ENCODE measurements around the gene PPFIBP1.
"Not testable (repeated sequence)": the region's sequence is repeated elsewhere in the genome, so short reads cannot be mapped to it uniquely, and the experiment has no call there.

Gene PPFIBP1

DNA sequence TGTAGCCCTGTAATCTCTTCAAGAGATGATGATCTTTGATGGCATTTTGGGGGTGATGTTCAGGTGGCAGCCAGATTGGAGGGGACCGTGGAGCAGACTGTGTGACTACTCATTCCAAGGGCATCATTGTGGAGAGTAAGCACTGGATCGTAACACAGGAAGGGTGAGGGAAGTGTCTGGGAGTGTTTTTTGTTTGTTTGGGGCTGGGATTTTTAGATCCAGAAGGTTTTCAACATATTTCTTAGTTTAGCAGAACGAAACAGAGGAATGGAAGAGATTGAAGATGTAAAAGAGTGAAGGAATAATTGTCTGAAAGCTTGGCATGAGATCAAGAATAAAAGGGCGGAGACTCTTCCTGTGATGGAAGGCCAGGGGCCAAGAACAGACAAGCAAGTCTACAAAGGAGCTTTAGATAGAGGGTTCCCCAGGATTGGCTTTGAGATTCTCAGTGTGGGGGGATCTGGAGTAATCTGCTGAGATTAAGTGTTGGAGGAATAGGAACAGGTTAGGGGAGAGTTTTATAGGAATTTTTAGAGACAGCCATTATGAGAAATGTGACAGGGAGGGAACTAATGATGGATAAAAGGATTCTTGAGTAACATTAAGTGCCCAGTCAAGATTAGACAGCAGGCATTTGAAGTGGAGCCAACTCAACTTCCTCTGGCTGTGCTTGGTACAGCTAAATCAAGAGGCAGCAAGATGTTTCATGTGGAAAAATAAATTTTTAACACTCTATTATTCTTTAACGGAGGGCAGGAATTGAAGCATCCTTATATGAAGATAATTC lies 92.5 kb downstream of the PPFIBP1 start:
- peaks cover 9% of the 10 kb centered on the region in 2 donors for H3K4me1 Mint-ChIP-seq
- no peak for DNase-seq
- ATAC-seq (replicated peaks) = no peak
- no peaks in the 10 kb centered on the region for H3K9me3 Mint-ChIP-seq
- H3K4me3 Mint-ChIP-seq = no peak overlapping the region
- H3K27me3 Mint-ChIP-seq = no peaks in the 10 kb centered on the region
- H3K27ac Mint-ChIP-seq = no peak overlapping the region
- H3K36me3 Mint-ChIP-seq = peaks cover 8 to 14% of the 10 kb centered on the region in 2 donors

DNA sequence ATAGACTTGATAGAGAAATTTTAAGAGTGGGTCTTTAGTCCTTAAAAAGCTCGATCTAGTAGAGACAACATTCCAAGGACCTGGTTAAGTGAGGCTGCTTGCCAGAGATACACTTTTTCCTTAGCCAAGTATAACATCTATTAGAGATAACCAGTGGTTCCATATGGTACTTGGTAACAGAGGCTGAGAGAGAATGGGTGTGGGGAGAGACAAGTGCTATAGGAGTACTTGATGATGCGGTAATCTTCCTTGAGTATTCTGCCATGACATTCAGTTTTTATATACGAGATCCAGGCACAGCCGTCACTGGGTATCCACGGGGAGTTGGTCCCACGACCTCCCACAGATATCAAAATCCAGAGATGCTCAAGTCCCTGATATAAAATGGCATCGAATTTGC lies 94.8 kb downstream of the PPFIBP1 start:
- H3K36me3 Mint-ChIP-seq = peaks cover 6 to 9% of the 10 kb centered on the region in 2 donors
- H3K4me1 Mint-ChIP-seq = peaks cover 7 to 13% of the 10 kb centered on the region in 2 donors
- no peak overlapping the region for H3K27ac Mint-ChIP-seq
- no peak overlapping the region for H3K4me3 Mint-ChIP-seq
- DNase-seq (no peak), ATAC-seq (replicated peaks) (no peak)
- no peaks in the 10 kb centered on the region for H3K9me3 Mint-ChIP-seq
- no peaks in the 10 kb centered on the region for H3K27me3 Mint-ChIP-seq

DNA sequence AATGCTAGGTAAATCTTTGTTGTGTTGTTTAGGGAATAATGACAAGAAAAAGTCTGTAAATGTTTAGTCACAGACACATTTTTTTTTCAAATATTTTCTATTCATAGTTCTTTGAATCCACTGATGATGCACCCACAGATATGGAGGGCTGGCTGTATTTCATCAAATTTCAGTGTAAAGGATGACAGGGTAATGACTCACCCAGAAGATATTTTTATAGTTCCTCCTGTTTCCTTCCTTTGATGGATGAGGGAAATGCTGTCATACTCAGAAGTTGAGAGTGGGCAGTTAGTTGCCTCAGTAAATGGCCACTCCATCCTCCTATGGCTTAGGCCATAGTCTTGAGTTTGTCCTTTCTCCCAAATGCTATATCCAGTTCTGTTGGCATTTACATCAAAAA lies 95.3 kb downstream of the PPFIBP1 start:
- ATAC-seq (replicated peaks) (peak in 1 of 2 donors; percentile 27), DNase-seq (no peak)
- Mint-ChIP-seq H3K27me3 (no peaks in the 10 kb centered on the region), H3K27ac (no peak overlapping the region), H3K4me3 (no peak overlapping the region), H3K36me3 (peaks cover 3 to 6% of the 10 kb centered on the region in 2 donors), H3K9me3 (no peaks in the 10 kb centered on the region), H3K4me1 (peaks cover 7 to 13% of the 10 kb centered on the region in 2 donors)

DNA sequence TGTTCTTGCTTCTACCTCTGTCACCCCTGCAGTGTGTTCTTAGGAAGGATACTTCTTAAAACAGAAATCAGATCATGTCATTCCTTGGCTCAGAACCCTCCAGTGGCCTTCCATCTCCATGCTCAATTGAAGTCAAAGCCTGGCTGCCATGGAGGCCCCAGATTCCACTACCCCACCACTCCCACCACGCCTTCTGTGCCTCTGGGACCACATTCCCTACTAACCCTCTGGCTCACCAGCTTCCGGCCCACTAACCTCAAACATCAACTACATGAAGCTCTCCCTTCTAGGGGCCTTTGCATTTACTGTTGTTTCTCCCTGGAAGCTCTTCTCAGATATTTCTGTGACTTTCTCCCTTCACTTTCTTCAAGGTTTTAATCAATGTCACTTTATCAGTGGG lies 96.1 kb downstream of the PPFIBP1 start:
- DNase-seq (no peak), ATAC-seq (replicated peaks) (no peak)
- Mint-ChIP-seq H3K4me3 (no peak overlapping the region), H3K9me3 (no peaks in the 10 kb centered on the region), H3K27ac (no peak overlapping the region), H3K4me1 (peaks cover 7 to 13% of the 10 kb centered on the region in 2 donors), H3K36me3 (peaks cover 3 to 6% of the 10 kb centered on the region in 2 donors), H3K27me3 (no peaks in the 10 kb centered on the region)

DNA sequence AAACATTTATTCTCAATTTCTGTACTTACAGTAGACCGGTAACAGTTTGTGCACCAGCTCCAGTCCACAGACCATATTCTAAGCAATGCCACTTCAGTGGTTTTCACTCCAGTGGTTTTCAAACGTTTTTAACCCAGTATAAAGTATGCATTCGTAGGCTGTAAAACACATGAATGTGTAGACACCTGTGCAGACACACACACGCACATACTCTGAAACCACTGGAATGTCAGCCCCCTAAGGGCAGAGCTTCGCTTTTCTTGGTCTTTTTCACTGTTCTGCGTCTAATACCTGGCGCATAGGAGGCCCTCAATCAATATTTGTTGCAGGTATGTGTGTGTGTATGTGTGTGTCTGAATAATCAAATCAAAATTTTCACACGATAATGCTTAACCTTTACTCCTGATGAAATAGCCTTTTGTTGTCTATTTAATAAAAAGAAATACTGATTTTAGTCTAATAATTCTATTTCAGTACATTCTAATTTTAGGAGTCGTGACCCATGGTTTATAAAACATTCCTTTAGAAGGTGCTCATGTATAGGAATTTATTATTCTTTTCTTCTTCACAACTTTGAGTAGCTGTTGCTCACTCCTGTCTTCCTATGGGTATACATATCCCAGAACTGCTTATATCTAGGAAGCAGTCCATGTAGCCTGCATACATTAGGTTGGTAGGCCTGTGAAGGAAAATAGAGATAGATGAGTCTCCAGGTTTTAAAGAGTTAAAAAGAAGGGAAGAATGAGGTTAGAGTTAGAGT lies 98.6 kb downstream of the PPFIBP1 start:
- no peaks in the 10 kb centered on the region for H3K9me3 Mint-ChIP-seq
- no peaks in the 10 kb centered on the region for H3K27me3 Mint-ChIP-seq
- H3K4me3 Mint-ChIP-seq = no peak overlapping the region
- no peak overlapping the region for H3K27ac Mint-ChIP-seq
- ATAC-seq (replicated peaks) = no peak
- no peak for DNase-seq
- H3K4me1 Mint-ChIP-seq = peaks cover 3 to 19% of the 10 kb centered on the region in 2 donors
- H3K36me3 Mint-ChIP-seq = peaks cover 1 to 3% of the 10 kb centered on the region in 2 donors

DNA sequence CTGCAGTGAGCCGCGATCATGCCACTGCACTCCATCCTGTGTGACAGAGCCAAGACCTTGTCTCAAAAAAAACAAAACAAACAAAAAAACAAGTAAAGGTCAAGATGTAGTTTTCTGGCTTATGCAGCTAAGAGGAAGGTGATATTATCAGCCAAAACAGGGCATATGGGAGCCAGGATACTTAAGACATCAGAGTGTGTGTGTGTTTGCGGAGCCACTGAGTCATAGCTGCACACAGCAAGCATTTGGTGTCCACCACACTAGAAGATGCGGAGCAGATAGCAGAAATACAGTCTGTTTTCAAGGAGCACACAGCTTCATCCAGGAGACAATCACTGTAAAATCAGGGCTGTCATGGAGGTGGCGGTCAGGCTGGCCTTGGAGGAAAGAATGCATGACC lies 99.6 kb downstream of the PPFIBP1 start:
- Mint-ChIP-seq H3K36me3 (peaks cover 0 to under 1% of the 10 kb centered on the region in 2 donors), H3K27me3 (no peaks in the 10 kb centered on the region), H3K4me1 (peaks cover 3 to 19% of the 10 kb centered on the region in 2 donors), H3K9me3 (no peaks in the 10 kb centered on the region), H3K27ac (no peak overlapping the region), H3K4me3 (no peak overlapping the region)
- ATAC-seq (replicated peaks) = no peak
- no peak for DNase-seq

DNA sequence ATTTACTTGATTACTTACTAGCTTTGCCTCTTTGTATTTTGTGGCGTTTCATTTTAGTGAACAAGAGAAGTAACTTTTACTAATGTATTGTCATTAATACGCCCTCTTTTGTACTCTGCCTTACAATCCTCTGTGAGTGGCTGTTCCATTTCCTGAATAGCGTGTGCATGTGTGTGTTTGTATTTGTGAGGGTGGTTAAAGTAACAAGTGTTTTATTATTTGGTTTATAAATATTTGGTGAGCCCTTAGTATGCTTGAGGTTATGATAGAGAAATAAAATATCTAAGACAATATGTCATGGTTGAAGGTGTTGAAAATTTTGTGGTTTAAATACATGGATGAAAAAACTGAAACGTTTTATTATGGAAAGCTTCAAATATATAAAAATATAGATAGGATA lies 100.6 kb downstream of the PPFIBP1 start:
- ATAC-seq (replicated peaks) (no peak), DNase-seq (no peak)
- H3K9me3 Mint-ChIP-seq = no peaks in the 10 kb centered on the region
- no peak overlapping the region for H3K4me3 Mint-ChIP-seq
- no peaks in the 10 kb centered on the region for H3K27me3 Mint-ChIP-seq
- H3K4me1 Mint-ChIP-seq = peaks cover 0 to 11% of the 10 kb centered on the region in 2 donors
- H3K27ac Mint-ChIP-seq = no peak overlapping the region
- no peaks in the 10 kb centered on the region for H3K36me3 Mint-ChIP-seq

DNA sequence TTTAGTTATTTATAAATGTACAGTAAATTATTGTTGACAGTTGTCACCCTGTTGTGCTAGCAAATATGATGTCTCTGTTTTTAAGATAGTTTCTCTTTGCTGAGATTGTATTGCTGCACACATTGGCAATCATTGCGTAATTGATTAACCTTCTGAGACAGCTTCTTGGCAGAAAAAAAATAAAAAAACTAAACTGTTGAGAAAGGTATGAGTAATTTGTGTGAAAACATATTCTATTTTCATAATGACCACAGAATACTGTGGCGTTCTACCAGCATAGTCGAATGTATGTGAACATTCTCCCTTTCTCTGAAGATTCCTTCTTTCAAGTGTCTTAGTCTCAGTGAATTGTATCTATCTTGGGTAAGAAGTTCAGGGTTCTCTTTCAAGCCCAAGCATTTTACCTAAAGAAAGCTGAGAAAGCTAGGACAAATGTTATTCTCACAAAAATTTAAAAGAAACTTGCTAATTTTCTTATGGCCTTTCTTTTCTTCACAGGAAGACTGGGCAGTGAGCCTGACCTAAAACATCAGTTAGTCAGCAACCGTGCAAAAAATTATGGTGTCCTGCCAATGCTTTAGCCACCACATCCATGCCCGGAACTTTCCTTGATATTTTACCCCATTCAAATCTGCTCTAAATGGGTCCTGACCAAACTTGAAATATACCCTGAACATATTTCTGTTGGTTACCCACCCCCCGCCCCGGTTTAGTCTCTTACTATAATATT lies 103.3 kb downstream of the PPFIBP1 start:
- DNase-seq = no peak
- H3K27me3 Mint-ChIP-seq = no peaks in the 10 kb centered on the region

DNA sequence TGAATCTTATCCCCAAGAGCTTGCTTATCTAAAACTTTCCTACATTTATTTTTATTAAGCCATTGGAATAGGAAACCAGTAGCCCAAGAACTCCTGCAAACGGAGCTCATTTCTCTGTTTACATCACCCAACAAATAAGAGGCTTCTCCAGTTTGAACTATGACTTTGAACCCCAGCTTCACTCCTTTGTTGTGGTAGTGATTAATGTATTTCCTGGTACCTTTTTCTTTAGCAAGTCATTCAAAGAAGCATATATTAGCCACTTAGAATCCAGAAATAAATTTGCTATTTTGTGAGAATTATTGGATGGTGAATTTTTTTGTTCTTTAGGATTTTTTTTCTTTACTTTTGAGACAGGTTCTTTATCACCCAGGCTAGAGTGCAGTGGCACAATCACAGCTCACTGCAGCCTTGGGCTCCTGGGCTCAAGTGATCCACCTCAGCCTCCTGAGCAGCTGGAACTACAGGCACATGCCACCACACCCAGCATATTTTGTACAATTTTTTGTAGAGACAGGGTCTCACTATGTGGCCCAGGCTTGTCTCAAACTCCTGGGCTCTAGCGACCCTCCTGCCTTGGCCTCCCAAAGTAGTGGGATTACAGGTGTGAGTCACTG lies 104.0 kb downstream of the PPFIBP1 start:
- not testable (repeated sequence) for H3K4me1 Mint-ChIP-seq; DNase-seq; H3K27ac Mint-ChIP-seq; H3K27me3 Mint-ChIP-seq; H3K4me3 Mint-ChIP-seq; ATAC-seq (replicated peaks); H3K36me3 Mint-ChIP-seq; H3K9me3 Mint-ChIP-seq

More for the DNA sequence above, 103.3 kb downstream of the PPFIBP1 start:
- Mint-ChIP-seq H3K4me1 (peaks cover 0 to 7% of the 10 kb centered on the region in 2 donors), H3K36me3 (no peaks in the 10 kb centered on the region), H3K4me3 (no peak overlapping the region), H3K9me3 (no peaks in the 10 kb centered on the region), H3K27ac (no peak overlapping the region)
- ATAC-seq (replicated peaks) = no peak

DNA sequence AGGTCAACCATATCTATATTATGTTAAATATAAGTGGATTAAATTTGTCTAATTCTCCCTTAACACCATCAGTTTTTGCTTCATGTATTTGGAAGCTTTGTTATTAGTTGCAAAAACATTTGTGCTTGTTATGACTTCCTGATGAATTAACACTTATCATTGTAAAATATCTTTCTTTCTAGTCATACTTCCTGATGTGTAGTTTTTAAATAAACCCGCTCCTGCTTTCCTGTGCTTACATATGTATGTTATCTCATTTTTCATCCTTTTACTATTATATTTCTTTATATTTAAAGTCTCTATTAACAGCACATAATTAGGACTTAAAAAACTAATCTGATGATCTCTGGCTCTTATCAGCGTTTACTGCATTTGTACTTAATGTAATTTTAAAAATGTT lies 106.2 kb downstream of the PPFIBP1 start:
- ATAC-seq (replicated peaks); H3K9me3 Mint-ChIP-seq: not testable (repeated sequence)

DNA sequence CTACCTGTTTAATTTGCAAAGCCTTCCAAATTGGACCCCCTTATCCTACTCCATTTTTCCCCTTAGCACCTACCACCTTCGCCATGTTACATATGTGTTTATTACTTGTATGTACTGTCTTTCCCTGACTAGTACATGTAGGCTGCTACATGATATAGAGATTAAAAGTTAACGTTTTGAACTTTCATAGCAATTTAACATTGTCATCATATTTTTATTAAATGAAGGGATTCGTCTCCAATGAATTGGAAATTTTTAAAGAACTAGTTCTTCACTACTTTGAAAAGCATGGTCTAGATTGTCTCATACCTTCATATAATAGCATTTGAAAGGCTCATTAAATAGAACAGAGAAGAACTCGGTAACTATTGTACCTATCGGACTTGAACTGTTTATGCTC lies 107.4 kb downstream of the PPFIBP1 start:
- H3K4me3 Mint-ChIP-seq = no peak overlapping the region
- no peaks in the 10 kb centered on the region for H3K9me3 Mint-ChIP-seq
- no peak overlapping the region for H3K27ac Mint-ChIP-seq
- peaks cover 0 to 4% of the 10 kb centered on the region in 2 donors for H3K36me3 Mint-ChIP-seq
- no peaks in the 10 kb centered on the region for H3K27me3 Mint-ChIP-seq
- no peak for ATAC-seq (replicated peaks)
- H3K4me1 Mint-ChIP-seq = no peaks in the 10 kb centered on the region
- DNase-seq = no peak

More for the DNA sequence above, 106.2 kb downstream of the PPFIBP1 start:
- H3K4me1 Mint-ChIP-seq, H3K4me3 Mint-ChIP-seq, H3K27me3 Mint-ChIP-seq, H3K36me3 Mint-ChIP-seq, H3K27ac Mint-ChIP-seq, DNase-seq: not testable (repeated sequence)

DNA sequence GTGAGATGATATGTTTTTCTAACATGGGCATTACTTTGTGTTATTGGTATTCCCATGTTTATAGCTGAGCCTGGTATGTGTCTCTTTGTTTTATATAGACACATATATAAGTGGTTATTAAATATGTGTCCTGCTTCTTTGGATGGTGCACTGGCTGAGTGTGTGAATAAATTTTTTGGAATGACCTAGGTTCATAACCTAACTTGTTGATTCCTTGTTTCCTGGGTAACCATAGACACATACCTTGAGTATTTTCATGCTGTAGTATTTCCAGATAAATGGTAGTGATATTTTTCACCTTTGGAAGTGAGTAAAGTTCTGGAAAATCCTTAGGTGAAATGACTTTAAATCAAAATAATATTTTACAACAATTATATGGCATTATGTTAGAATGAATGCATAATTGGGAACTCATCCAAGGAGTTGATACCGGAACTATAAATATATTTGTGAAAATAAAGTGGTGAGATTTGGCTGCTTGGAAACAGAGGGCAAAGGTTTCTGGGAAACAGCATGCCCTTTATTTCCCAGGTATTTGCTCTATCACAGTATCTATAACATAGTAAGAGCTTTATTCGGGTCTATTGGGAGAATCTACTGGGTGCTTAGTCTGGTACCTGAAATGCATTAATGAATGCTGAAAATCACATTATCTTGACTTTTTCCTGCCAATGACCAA lies 107.9 kb downstream of the PPFIBP1 start:
- H3K27me3 Mint-ChIP-seq = no peaks in the 10 kb centered on the region
- no peak overlapping the region for H3K27ac Mint-ChIP-seq
- H3K4me1 Mint-ChIP-seq = no peaks in the 10 kb centered on the region
- H3K36me3 Mint-ChIP-seq = peaks cover 0 to 7% of the 10 kb centered on the region in 2 donors
- no peak overlapping the region for H3K4me3 Mint-ChIP-seq
- ATAC-seq (replicated peaks) (no peak), DNase-seq (no peak)
- H3K9me3 Mint-ChIP-seq = no peaks in the 10 kb centered on the region

DNA sequence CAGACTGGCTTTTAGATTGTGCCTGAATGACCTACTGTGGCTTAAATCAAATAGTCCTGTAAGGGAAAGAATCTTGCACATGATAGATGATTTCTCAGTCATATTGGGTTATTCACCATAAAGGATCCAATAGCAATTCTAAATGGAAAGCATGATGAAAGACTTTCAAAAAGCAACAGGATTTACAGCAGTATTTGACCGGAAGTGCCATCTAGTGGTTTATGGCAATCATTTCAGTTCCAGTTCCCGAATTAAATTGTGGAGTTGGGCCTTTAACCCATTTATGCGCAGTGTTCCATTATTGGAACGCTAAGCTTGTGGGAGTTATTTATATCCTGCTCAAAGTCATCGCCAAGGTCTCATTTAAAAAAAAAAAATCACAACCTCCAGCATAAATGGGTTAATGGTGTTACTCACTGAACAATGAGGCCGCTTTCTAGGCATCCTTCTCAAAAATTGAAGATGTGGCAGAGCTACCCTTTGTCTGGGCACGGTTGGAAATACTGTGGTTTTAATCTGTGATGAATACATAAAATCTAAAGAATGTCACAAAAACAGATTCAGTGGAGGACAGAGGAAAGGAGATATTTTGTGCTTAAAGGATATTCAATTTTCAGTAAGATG lies 111.5 kb downstream of the PPFIBP1 start:
- no peak for ATAC-seq (replicated peaks)

More for the DNA sequence above, 111.5 kb downstream of the PPFIBP1 start:
- no peak for DNase-seq
- Mint-ChIP-seq H3K9me3 (no peaks in the 10 kb centered on the region), H3K36me3 (peaks cover 3 to 13% of the 10 kb centered on the region in 2 donors), H3K4me3 (no peak overlapping the region), H3K4me1 (no peaks in the 10 kb centered on the region), H3K27me3 (no peaks in the 10 kb centered on the region), H3K27ac (no peak overlapping the region)
